K562 (cell line): ENCODE data around the gene KCP. TPM values are rescaled to one million over a fixed set of nuclear protein-coding genes. Genes with fewer than 3 reads are reported as not detected.

Experiments
- ATAC-seq: fragments of 200-7000 bp; cut with Tn5 transposase; 3 replicates; pipeline ENCODE4 v1.9.1; 2020; ENCODE audit warnings: moderate library complexity
- BruUV-seq: library from RNA; stranded (reverse); fragments of 400-500 nt; replicated peaks from 2 replicates; lab custom pipeline; 2021; lab: Mats Ljungman, UMichigan
- CTCF ChIA-PET: fragments of 300-600 bp; formaldehyde crosslinking; extraction: SDS; loops from one replicate; lab custom pipeline; 2021; ENCODE audit warnings: low intra/inter-chr PET ratio; lab: Yijun Ruan, JAX
- POLR2A ChIA-PET: fragments of 300-600, 350-650 bp; sonication (Branson Sonifier 250); formaldehyde crosslinking; extraction: SDS; loops from one replicate; lab custom pipeline; 2021; ENCODE audit warnings: antibody characterized with exemption, inconsistent platforms; lab: Yijun Ruan, JAX
- DNase-seq, 4 experiments: peaks; one replicate each; pipeline versions ENCODE4 v3.0.0 to v3.0.0-alpha.2; 2011 to 2018; ENCODE audit warnings: low spot score in 3 of 4, mixed read lengths in 3 of 4; ENCODE audit errors: extremely low read depth in 1 of 4
- FAIRE-seq: peaks from 2 replicates; lab custom pipeline; 2011; peaks lifted over from hg19 to GRCh38; lab: Jason Lieb, UNC
- H2AFZ ChIP-seq: 2 replicates; pipeline ENCODE4 v1.6.0; 2011; ENCODE audit warnings: low read depth, low read length, control low read depth, inconsistent platforms
- H3K27ac ChIP-seq: fragments of 200-600 bp; 3 replicates; pipeline ENCODE4 v1.8.0; 2011; ENCODE audit warnings: low read depth, mild to moderate bottlenecking, control low read depth, inconsistent platforms, low read length, moderate library complexity, mixed read lengths; ENCODE audit errors: extremely low read depth
- H3K27me3 ChIP-seq, 2 experiments: fragments of 300-600 bp in 1 of 2; 2 replicates in 1 of 2; 3 replicates in 1 of 2; pipeline versions ENCODE4 v1.6.0 to v1.8.0; 2011; ENCODE audit warnings: inconsistent platforms in 2 of 2, low read length in 2 of 2, mild to moderate bottlenecking in 1 of 2, mixed read lengths in 1 of 2, moderate library complexity in 1 of 2; ENCODE audit not compliant: control insufficient read depth in 2 of 2, insufficient read depth in 2 of 2
- H3K36me3 ChIP-seq: fragments of 300-600 bp; 3 replicates; pipeline ENCODE4 v1.8.0; 2011; ENCODE audit warnings: mild to moderate bottlenecking, low read length, inconsistent platforms; ENCODE audit not compliant: control insufficient read depth, insufficient read depth
- H3K4me1 ChIP-seq, 2 experiments: fragments of 200-600 bp in 1 of 2; replicated peaks in 1 of 2; 2 replicates in 1 of 2; 3 replicates in 1 of 2; pipeline versions ENCODE4 v1.5.1 to v1.8.0; 2011; ENCODE audit warnings: inconsistent platforms in 2 of 2, low read length in 2 of 2, mild to moderate bottlenecking in 1 of 2, mixed read lengths in 1 of 2, moderate library complexity in 1 of 2; ENCODE audit not compliant: control insufficient read depth in 2 of 2, insufficient read depth in 2 of 2
- H3K4me2 ChIP-seq: 2 replicates; pipeline ENCODE4 v1.6.1; 2011; ENCODE audit warnings: low read length, control low read depth, inconsistent platforms, mixed read lengths; ENCODE audit not compliant: insufficient read depth
- H3K4me3 ChIP-seq: fragments of 200-600 bp; sonication (generic), shearing (Covaris generic); 2 replicates; pipeline ENCODE4 v1.5.1; 2016; ENCODE audit warnings: control low read depth, inconsistent platforms
- H3K79me2 ChIP-seq: fragments of 200-600 bp; 3 replicates; pipeline ENCODE4 v1.8.0; 2011; ENCODE audit warnings: low read length, inconsistent platforms; ENCODE audit not compliant: control insufficient read depth, insufficient read depth
- H3K9ac ChIP-seq, 2 experiments: 2 replicates each; pipeline versions ENCODE4 v1.6.0 to v1.6.1; 2011; ENCODE audit warnings: low read depth in 2 of 2, low read length in 2 of 2, control low read depth in 1 of 2, inconsistent platforms in 1 of 2, mild to moderate bottlenecking in 1 of 2, mixed read lengths in 1 of 2; ENCODE audit not compliant: insufficient read depth in 1 of 2
- H3K9me1 ChIP-seq: one replicate; pipeline ENCODE4 v1.6.0; 2011; ENCODE audit warnings: inconsistent platforms, mild to moderate bottlenecking, low read length, moderate library complexity; ENCODE audit not compliant: control insufficient read depth, insufficient read depth
- H3K9me3 ChIP-seq: replicated peaks from 2 replicates; pipeline ENCODE4 v1.5.1; 2011; ENCODE audit warnings: low read depth, low read length, inconsistent platforms; ENCODE audit not compliant: control insufficient read depth, insufficient read depth
- H4K20me1 ChIP-seq: replicated peaks from 2 replicates; pipeline ENCODE4 v1.6.1; 2011; ENCODE audit warnings: low read length, inconsistent platforms, mixed read lengths; ENCODE audit not compliant: control insufficient read depth, insufficient read depth
- MEIS2 ChIP-seq: fragments of 450-650 bp; IDR thresholded peaks from 2 replicates; pipeline ENCODE4 v1.6.1; 2014; ENCODE audit warnings: mild to moderate bottlenecking; ENCODE audit not compliant: partially characterized antibody
- PCBP1 ChIP-seq: fragments of 200-400 bp; formaldehyde crosslinking; IDR thresholded peaks from 2 replicates; pipeline ENCODE4 v1.6.1; 2018; ENCODE audit warnings: mild to moderate bottlenecking, low read depth, low read length; ENCODE audit not compliant: poor library complexity, severe bottlenecking
- POLR2G ChIP-seq: fragments of 200-400 bp; formaldehyde crosslinking; IDR thresholded peaks from 2 replicates; pipeline ENCODE4 v1.6.1; 2017; ENCODE audit warnings: low read depth, mild to moderate bottlenecking, antibody characterized with exemption, low read length, moderate library complexity
- SUPT5H ChIP-seq: fragments of 450-650 bp; IDR thresholded peaks from 2 replicates; pipeline ENCODE4 v1.6.1; 2016
- TAL1 ChIP-seq: fragments of 450-650 bp; IDR thresholded peaks from 2 replicates; pipeline ENCODE4 v1.6.1; 2016; ENCODE audit warnings: mild to moderate bottlenecking
- whole genome bisulfite sequencing: fragments of 100-300 bp; shearing (Covaris generic); methylation state at CpG from one replicate; pipeline ENCODE4 v1.1.6; 2016; ENCODE audit warnings: low coverage, mixed read lengths; ENCODE audit not compliant: insufficient coverage; ENCODE audit errors: missing lambda C conversion rate; 5-methylcytosine and 5-hydroxymethylcytosine counted together
- in situ Hi-C: fragments of 300-500 bp; cut with MboI; formaldehyde crosslinking; loops from 4 replicates; pipeline ENCODE4 v1.15.0; 2018; ENCODE audit warnings: inconsistent platforms, mixed read lengths
- intact Hi-C: fragments of 100-400 bp; cut with micrococcal nuclease; formaldehyde crosslinking; loops from 2 replicates; pipeline ENCODE4 v1.14.2; 2022
- polyA plus RNA-seq, 8 experiments: library from polyadenylated mRNA; depleted of rRNA in 4 of 8; stranded (reverse) in 5 of 8; unstranded in 3 of 8; fragments of >200 nt; fragmentation: Nextera tagmentation in 2 of 8; fragmentation: Illumina TruSeq in 1 of 8; extraction: Ambion mirVana in 2 of 8; extraction: Trizol in 1 of 8; gene quantifications; 2 replicates each; pipeline versions ENCODE4 v1.2.1 to v1.2.3, GENCODE V29; 2011 to 2014; ENCODE audit warnings: inconsistent platforms in 1 of 8, missing spikeins in 1 of 8
- total RNA-seq, 7 experiments: library from RNA; depleted of rRNA in 6 of 7; stranded (reverse); fragments of >200 nt in 6 of 7; fragmentation: Illumina TruSeq in 2 of 7; extraction: Trizol in 2 of 7; gene quantifications; 2 replicates each; pipeline versions ENCODE4 v1.2.1 to v1.2.3, GENCODE V29; 2011 to 2021; ENCODE audit warnings: low replicate concordance in 1 of 7
- TF ChIP-seq, protein P1 (sequence below): sonication (generic); formaldehyde crosslinking; IDR thresholded peaks from 2 replicates; pipeline ENCODE4 v1.8.1; 2023; ENCODE audit warnings: mild to moderate bottlenecking, missing genetic modification reagents

KCP gene
- total and polyA plus RNA-seq, 9 of the 15 experiments (the other 6 are each of a cell fraction or from before 2014, with no cell fraction given) = 0.06 to 0.17 (median 0.12) TPM; not detected in 3

DNA sequence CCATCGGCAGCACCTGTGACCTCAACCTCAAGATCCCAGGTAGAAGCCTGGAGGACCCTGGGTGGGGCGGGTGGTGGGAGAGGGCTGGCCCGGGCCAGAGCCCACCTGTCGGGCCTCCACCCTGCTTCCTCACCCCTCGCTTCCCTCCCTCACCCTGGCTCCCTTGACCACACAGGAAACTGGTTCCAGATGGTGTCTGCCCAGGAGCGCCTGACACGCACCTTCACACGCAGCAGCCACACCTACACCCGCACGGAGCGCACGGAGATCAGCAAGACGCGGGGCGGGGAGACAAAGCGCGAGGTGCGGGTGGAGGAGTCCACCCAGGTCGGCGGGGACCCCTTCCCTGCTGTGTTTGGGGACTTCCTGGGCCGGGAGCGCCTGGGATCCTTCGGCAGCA lies 56.7 kb downstream of the KCP start:
- H2AFZ ChIP-seq = no peak overlapping the region
- TF ChIP-seq MEIS2 = no peak
- TF ChIP-seq TAL1 = no peak
- no peak for TF ChIP-seq SUPT5H
- TF ChIP-seq POLR2G = peak; percentile 52; the same call in 1 of the 2 replicates
- TF ChIP-seq, protein P1, sequence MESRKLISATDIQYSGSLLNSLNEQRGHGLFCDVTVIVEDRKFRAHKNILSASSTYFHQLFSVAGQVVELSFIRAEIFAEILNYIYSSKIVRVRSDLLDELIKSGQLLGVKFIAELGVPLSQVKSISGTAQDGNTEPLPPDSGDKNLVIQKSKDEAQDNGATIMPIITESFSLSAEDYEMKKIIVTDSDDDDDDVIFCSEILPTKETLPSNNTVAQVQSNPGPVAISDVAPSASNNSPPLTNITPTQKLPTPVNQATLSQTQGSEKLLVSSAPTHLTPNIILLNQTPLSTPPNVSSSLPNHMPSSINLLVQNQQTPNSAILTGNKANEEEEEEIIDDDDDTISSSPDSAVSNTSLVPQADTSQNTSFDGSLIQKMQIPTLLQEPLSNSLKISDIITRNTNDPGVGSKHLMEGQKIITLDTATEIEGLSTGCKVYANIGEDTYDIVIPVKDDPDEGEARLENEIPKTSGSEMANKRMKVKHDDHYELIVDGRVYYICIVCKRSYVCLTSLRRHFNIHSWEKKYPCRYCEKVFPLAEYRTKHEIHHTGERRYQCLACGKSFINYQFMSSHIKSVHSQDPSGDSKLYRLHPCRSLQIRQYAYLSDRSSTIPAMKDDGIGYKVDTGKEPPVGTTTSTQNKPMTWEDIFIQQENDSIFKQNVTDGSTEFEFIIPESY = peak; percentile 76
- TF ChIP-seq PCBP1 = peak; percentile 1
- TF ChIP-seq, all 486 proteins: peak for 3
- no peak for FAIRE-seq
- POLR2A ChIA-PET = no interaction called here
- CTCF ChIA-PET = no interaction called here
- WGBS = 94% methylated on average over 23 of the region's 23 CpGs
- DNase-seq = no peak
- Histone ChIP-seq H3K36me3 (peaks cover 93% of the 10 kb centered on the region), H3K4me1 (peaks cover 3 to 47% of the 10 kb centered on the region in 2 experiments; a peak in 4 of 5 replicates), H3K9me1 (no peaks in the 10 kb centered on the region), H3K79me2 (no peaks in the 10 kb centered on the region), H3K27ac (no peak overlapping the region), H3K4me2 (no peak overlapping the region), H3K9me3 (no peaks in the 10 kb centered on the region), H3K9ac (no peak overlapping the region), H3K4me3 (no peak overlapping the region), H4K20me1 (peaks cover 3% of the 10 kb centered on the region; the same call in 1 of the 2 replicates), H3K27me3 (no peaks in the 10 kb centered on the region)
- in situ Hi-C loops (no loop called here), intact Hi-C loops (no loop called here)
- TSS peak; percentile 20 for BruUV-seq
- ATAC-seq = no peak
